Activated CD4-positive, CD25-positive, alpha-beta regulatory T cell treated with anti-CD3 and anti-CD28 coated beads, Interleukin-2, amount 50 U/mL, for 16 hours (primary cell): ENCODE results near the gene AASDHPPT.
A peak's percentile ranks its signal among the peaks of the same experiment; 100 is the strongest.
"Not testable (repeated sequence)": the region's sequence is repeated elsewhere in the genome, so short reads cannot be mapped to it uniquely, and the experiment has no call there.

Source experiments
- DNase-seq: peaks from one replicate; pipeline ENCODE4 v3.0.0-alpha.2; 2020; ENCODE audit warnings: low read depth, low spot score

The AASDHPPT gene

DNA sequence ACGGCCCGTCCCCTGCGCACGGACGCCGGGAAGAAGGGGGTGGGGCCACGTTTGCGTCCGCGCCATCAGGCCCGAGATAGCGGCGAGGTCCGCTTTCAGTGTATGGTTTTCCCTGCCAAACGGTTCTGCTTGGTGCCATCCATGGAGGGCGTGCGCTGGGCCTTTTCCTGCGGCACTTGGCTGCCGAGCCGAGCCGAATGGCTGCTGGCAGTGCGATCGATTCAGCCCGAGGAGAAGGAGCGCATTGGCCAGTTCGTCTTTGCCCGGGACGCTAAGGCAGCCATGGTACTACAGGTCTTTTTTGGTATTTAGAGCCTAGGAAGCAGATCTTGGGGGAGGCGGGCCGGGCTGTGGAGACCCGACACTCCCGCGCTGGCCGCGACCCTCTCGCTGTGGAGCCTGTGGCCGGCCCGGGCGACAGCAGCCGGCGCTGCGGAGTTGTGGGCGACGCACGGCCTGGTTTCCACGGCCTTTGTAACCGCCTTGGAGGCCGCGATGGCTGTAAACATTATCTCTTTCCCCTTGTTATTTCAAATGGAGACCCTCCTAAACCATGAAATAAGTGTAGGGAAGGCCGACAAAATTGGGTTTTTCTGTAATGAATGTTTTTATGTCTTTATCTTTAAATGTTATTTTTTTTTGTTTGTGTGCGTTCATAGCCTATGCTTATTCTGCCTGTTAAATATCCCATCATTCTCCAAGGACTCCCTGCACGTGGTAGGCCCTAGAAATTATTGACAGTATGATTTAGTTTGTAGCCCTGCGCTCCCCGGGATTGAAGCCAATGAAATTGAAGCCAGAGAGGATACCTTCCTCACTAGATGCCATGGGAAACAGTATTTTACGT, at the start of gene AASDHPPT:
Gene AASDHPPT (plus strand): TSS at position 54 of the 847 bp plus-strand sequence. CDS start 49 bp downstream, at position 103.
- DNase-seq: no peak

GRCh38 chr11:106030609-106031008, 46.9 kb upstream of the AASDHPPT start:
- DNase-seq: no peak

DNA sequence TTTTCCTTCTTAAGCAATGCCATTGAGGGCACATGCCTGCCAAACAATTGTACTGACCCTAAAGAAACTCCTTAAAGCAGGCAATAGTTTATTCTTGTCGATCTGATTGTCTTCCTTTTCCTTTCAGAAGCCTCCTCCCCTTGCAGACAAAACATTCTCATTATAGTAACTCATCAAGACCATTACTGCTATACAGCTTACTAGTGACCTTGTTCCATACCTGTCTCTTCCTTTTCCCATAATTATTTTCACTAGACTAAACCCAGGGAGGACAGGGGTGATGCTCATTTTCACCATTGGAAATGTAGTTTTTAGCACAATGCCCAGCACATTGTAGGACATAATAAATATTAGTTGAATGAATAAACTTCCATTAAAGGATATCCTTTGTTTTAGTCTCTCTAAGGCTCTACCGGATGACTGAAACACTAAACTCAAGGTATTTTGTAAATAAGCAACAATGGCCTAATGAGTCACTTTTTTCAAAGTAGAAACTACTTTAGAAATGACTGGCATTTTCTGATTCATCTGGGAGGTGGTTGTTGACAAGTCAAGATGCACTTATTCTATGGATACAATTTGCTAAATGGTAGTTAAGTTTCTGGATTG, 46.2 kb upstream of the AASDHPPT start:
- no peak for DNase-seq

DNA sequence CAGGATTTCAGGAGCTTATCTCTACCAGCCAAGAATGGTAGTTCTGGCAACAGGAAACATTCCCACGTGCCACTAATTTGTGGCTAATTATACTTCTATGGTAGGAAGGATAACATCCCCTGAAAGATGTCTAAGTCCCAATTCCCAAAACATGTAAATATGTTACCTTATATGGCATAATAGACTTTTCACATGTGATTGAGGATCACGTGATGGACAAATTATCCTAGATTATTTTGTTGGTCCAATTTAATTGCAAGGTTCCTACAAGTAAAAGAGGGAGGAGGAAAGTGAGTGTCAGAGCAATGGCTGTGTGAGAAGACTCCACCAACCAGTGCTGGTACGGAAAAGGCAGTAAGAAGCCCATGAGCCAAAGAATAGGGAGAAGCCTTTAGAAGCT, 45.5 kb upstream of the AASDHPPT start:
- no peak for DNase-seq

- no peak for DNase-seq
Measured at GRCh38 chr11:106032861-106033260, 44.6 kb upstream of the AASDHPPT start.

DNA sequence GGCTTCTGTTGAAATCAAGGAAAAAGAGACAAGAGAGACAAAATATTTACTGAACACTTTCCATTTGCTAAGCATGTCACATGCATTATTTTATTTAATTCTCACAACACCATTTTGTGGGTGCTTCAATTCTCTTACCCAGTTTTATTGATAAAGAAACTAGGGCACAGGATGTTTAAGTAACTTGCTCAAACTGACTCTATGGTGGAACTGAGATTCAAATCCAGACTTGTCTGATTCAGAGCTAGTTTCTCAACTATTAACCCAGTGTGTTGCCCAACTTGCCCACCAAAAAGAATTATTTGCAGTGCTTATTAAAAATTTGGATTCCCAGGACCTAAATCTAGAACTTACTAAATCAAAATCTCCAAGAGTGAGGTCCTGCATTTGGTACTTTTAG, 33.9 kb upstream of the AASDHPPT start:
- no peak for DNase-seq

DNA sequence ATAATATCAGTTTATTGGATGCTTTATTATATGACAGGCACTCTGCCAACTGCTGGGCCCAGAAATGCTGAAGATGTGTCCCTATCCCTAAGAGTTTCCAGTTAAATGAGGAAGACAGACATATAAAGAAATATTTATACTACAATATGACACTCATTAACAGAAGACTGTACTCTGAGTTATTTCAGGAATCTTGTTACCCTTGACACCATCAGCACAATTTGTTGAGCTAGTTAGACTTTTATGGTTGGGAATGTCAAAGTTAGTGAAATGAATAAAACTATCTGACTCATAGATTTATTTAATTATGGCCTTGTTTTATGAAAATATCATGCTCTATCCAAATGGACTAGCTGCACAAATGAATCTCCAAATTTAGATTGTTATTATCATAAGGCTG, 29.8 kb upstream of the AASDHPPT start:
- no peak for DNase-seq

DNA sequence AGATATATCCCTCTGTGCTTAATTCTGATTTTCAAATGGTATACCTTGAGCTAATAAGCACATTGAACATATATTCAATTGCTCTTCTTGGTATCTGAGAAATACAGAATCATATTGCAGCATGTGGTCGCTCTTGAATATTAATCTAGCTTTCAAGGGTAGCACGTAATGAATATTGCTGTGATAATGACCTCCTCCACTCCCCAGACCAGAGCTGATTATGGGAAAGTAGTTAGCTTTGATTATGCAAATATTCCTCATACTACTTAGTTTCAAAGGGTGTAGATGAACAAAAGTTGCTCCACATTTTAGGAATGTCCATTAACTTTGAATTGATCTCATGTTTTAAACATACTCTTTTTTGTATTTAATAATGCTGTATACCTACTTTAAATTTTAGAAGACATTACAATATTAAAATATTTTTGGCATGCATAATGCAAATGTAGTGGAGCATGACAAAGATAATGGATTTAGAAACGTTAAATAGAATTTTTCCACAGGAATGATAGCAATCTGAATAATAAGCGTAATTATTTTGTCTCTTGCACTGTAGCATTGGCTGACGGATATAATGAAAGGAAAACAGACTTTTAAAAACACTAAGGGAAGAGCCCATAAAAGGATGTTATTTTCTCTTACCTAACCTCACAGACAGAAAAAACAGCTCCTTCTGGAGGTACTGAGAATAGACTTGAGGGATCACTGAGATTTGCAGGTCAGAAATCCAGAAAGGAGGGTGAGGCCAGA, 27.6 kb upstream of the AASDHPPT start:
- DNase-seq: no peak

DNA sequence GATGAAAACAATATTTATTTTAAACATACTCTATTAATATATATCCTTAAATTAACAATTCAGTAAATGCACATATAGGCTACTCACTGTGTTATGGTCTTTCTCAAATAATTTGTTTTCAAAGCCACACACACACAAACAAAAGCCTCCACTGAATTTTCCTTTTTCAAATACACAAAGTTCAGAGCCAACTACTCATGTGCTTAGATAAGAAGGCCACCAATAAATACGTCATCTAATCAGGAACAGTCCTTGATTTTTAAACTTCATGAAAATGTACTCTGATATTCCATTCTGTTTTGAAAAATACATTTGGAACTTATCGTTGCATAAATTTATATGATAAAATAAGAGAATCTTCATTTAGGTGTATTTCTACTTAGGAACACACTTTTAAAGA, 26.4 kb upstream of the AASDHPPT start:
- no peak for DNase-seq

- not testable (repeated sequence) for DNase-seq
Measured at GRCh38 chr11:106058377-106058776, 19.1 kb upstream of the AASDHPPT start.

GRCh38 chr11:106059617-106060016, 17.8 kb upstream of the AASDHPPT start:
- no peak for DNase-seq

DNA sequence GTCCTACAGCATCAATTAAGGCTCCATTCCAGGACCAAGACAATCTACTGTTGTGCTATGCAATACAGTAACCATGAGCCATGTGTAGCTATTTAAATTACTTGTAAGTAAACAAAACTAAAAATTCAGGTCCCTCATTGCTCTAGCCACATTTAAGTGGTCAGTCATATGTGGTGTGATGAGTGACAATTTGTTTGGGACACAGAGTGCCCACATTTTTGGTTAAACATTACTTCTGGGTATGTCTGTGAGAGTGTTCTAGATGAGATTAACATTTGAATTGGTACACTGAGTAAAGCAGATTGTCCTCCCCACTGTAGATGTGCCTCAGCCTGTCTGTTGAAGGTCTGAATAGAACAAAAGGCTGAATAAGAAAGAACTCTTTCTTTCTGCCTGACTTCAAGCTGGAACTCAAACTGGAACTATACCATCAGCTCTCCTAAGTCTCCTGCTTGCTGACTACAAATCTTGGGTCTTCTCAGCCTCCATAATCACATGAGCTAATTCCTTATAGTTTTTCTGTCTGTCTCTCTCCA, 16.1 kb upstream of the AASDHPPT start:
- no peak for DNase-seq

DNA sequence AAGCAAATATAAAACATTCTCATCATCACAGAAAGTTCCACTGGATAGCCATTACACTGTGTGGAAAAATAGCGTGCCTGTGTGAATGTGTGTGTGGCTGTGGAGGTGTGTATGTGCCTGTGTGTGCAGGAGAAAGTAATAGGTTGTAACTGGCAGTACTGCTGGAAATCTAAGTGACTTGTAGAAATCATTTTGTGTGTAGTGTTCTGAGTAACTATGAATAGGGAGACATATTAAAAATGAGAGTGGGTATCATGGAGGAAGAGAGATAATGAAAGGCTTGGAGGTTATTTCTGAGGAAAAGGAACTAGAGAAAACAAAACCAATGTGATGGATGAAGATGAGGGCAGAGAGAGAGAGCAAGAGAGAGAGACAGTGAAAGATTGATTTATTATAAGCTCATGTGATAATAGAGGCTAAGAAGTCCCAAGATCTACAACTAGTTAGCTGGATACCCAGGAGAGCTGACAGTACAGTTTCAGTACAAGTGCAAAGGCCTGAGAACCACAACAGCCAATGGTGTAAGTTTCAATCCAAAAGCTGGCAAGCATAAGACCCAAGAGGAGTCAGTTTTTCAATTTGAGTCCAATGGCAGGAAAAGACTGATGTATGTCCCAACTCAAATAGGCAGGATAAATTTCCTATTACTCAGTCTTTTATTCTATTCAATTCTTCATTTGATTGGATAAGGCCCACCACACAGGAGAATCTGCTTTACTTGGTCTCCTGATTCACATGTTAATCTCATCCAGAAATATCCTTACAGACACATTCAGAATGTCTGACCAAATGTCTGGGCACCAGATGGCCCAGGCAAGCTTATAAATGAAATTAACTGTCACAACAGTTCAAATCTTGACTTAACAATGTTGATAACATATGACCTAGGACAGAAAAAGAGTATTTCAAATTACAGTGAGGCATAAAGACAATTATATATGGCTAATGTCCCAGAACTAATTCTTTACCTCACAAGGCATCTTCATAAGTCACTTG, 15.2 kb upstream of the AASDHPPT start:
- DNase-seq: no peak

DNA sequence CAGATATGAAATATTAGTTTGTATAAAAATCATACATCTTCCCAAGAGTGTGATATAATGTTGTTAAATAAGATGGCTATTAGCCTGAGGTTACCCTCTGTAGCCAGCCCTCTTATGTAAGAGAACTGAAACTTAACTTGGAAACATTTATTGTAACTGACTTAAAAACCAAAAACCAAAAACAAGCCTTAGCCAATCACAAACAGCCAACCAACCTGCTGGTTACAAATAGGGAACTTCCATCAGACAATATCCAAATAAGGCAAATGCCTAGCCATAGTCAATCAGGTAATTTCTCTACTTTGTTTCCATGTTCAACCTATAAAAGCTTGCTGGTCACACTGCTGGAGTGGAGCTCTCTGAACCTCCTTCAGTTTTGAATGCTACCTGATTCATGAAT, 14.5 kb upstream of the AASDHPPT start:
- DNase-seq: no peak

GRCh38 chr11:106070606-106071005, 6.9 kb upstream of the AASDHPPT start:
- DNase-seq: no peak

DNA sequence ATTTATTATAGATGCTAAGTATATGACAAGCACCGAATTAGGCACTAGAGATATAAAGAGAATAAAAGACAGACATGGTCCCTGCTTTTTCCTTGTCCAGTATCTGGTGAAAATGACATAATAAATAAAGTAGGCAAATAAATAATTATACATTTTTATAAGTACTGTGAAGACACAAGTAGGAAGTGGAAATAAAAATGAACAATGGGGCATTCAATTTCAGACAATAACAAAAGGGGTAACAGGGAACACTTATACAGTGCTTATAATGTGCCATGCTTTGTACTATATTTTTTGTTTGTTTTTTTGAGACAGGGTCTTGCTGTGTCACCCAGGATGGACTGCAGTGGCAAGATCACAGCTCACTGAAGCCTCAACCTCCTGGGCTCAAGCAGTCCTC, 4.7 kb upstream of the AASDHPPT start:
- DNase-seq: no peak

GRCh38 chr11:106076171-106076918, 1.1 kb upstream of the AASDHPPT start:
- no peak for DNase-seq

DNA sequence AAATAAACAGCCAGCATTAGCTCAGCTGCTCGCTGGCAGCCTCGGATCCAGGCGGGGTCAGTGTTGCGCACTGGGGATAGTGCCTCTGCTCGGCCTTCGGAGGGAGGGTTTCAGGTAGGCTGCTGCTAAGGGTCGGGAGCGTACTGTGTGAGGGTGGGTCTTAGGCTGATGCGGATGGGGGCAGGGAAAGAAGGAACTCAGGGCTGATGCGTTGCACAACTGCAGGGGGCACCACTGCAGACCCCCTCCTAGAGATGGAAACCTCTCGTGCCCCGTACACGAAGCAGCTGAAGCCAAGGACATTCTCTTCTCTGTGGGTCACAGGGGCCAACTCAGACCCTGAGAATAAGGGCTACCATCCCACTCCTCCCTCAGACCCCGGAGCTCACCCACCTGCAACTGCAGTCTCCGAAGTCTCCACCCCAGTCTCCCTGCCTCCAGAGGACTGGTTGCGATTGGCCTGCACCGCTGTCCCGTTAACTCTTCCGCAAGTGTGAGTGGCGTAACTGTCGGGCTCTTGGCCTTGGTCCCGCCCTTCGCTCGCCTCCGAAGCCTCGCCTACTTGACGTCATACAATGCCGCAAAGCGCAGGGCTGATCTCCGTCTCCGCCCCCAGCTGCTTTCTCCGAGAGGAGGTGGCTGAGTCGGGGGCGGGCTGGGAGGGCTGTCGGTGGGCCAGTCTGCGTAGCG, 398 bp upstream of the AASDHPPT start, which contains the start of gene KBTBD3:
Gene KBTBD3 (minus strand): TSS at position 429 of the 690 bp plus-strand sequence. CDS start 18,250 bp downstream, outside the sequence.
- DNase-seq: peak; percentile 95

DNA sequence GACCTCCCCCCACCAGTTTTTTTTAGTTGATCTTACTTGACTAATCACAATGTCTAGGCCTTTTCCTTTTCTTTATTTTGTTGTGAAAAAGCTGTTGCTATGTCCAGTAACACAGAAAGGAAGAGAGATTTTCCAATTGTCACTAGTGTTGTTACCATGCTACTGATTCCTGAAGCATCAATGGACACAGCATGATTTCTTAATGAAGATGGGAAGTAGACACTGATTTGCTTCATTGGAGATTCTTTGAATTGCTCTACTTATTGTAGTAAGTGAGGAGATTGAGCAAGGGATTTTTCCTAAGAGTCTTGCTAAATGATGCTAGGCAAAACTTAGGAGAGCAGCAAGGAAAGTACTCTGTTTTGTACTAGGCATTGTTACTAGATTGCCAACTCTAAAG, 4.6 kb downstream of the AASDHPPT start:
- DNase-seq: no peak
